SK-N-SH (cell line): ENCODE measurements around the gene PLEKHA6. TPM values are rescaled to one million over a fixed set of nuclear protein-coding genes. Genes with fewer than 3 reads are reported as not detected.

Experiments
- CTCF ChIA-PET: fragments of 300-600, 350-600 bp; formaldehyde crosslinking; extraction: SDS; loops from one replicate; lab custom pipeline; 2021; lab: Yijun Ruan, JAX
- POLR2A ChIA-PET: fragments of 350-600 bp; sonication (Branson Sonifier 250); formaldehyde crosslinking; extraction: SDS; loops from one replicate; lab custom pipeline; 2020; ENCODE audit warnings: antibody characterized with exemption, inconsistent platforms; lab: Yijun Ruan, JAX
- DNase-seq: peaks from one replicate; pipeline ENCODE4 v3.0.0; 2012
- H2AFZ ChIP-seq: fragments of 200-600 bp; sonication (generic); 2 replicates; pipeline ENCODE4 v1.8.1; 2016; ENCODE audit warnings: antibody characterized with exemption, mild to moderate bottlenecking, low read depth
- H3F3A ChIP-seq: fragments of 200-600 bp; sonication (generic); replicated peaks from 2 replicates; pipeline ENCODE3; 2016; ENCODE audit warnings: antibody characterized with exemption, mild to moderate bottlenecking; ENCODE audit not compliant: insufficient read depth
- H3K27ac ChIP-seq, 2 experiments: fragments of 200-500 bp in 1 of 2; fragments of 200-600 bp in 1 of 2; sonication (Bioruptor generic) in 1 of 2; sonication (generic), shearing (Covaris generic) in 1 of 2; 2 replicates each; pipeline versions ENCODE4 v1.5.1 to v1.6.1; 2014 to 2016; ENCODE audit warnings: low read depth in 2 of 2, inconsistent platforms in 1 of 2, low read length in 1 of 2, mild to moderate bottlenecking in 1 of 2, mixed read lengths in 1 of 2
- H3K27me3 ChIP-seq: fragments of 200-600 bp; sonication (generic), shearing (Covaris generic); 2 replicates; pipeline ENCODE4 v1.6.1; 2016; ENCODE audit warnings: mixed run types; ENCODE audit not compliant: insufficient read depth
- H3K36me3 ChIP-seq, 2 experiments: fragments of 200-500 bp in 1 of 2; fragments of 200-600 bp in 1 of 2; sonication (Bioruptor generic) in 1 of 2; sonication (generic) in 1 of 2; replicated peaks in 1 of 2; 2 replicates each; pipeline versions ENCODE3 to v1.5.1; 2014 to 2016; ENCODE audit warnings: low read length in 1 of 2, mild to moderate bottlenecking in 1 of 2; ENCODE audit not compliant: insufficient read depth in 2 of 2, control insufficient read depth in 1 of 2
- H3K4me1 ChIP-seq, 2 experiments: fragments of 200-500 bp in 1 of 2; fragments of 200-600 bp in 1 of 2; sonication (Bioruptor generic) in 1 of 2; sonication (generic), shearing (Covaris generic) in 1 of 2; 2 replicates each; pipeline versions ENCODE4 v1.5.1 to v1.6.1; 2014 to 2016; ENCODE audit warnings: low read depth in 1 of 2, low read length in 1 of 2, mixed run types in 1 of 2; ENCODE audit not compliant: insufficient read depth in 2 of 2, control insufficient read depth in 1 of 2
- H3K4me2 ChIP-seq: fragments of 200-600 bp; sonication (generic), shearing (Covaris generic); 2 replicates; pipeline ENCODE4 v1.6.1; 2017; ENCODE audit warnings: mixed run types
- H3K4me3 ChIP-seq, 2 experiments: fragments of 200-500 bp in 1 of 2; fragments of 200-600 bp in 1 of 2; sonication (Bioruptor generic) in 1 of 2; sonication (generic), shearing (Covaris generic) in 1 of 2; 2 replicates each; pipeline versions ENCODE4 v1.5.1 to v1.8.1; 2014 to 2016; ENCODE audit warnings: low read depth in 2 of 2, inconsistent platforms in 1 of 2, low read length in 1 of 2, mild to moderate bottlenecking in 1 of 2, mixed read lengths in 1 of 2, moderate library complexity in 1 of 2
- H3K79me2 ChIP-seq: fragments of 200-600 bp; sonication (generic); 2 replicates; pipeline ENCODE4 v1.8.1; 2017; ENCODE audit warnings: mild to moderate bottlenecking; ENCODE audit not compliant: insufficient read depth
- H3K9ac ChIP-seq: fragments of 200-600 bp; sonication (generic); 2 replicates; pipeline ENCODE4 v1.6.1; 2017; ENCODE audit warnings: mixed run types
- H3K9me2 ChIP-seq: fragments of 200-600 bp; sonication (generic); 2 replicates; pipeline ENCODE4 v1.6.1; 2017; ENCODE audit warnings: mixed run types
- H3K9me3 ChIP-seq: fragments of 200-600 bp; sonication (generic); 2 replicates; pipeline ENCODE4 v1.6.1; 2017; ENCODE audit warnings: mixed run types, mild to moderate bottlenecking, moderate library complexity
- H4K20me1 ChIP-seq: fragments of 200-600 bp; sonication (generic); 2 replicates; pipeline ENCODE4 v1.6.1; 2017; ENCODE audit warnings: mild to moderate bottlenecking, mixed run types; ENCODE audit not compliant: insufficient read depth
- EP300 ChIP-seq, 2 experiments: IDR thresholded peaks; 2 replicates each; pipeline versions ENCODE4 v1.4.0 to v1.6.1; 2012; ENCODE audit warnings: borderline replicate concordance in 1 of 2, low read depth in 1 of 2, low read length in 1 of 2
- EZH2phosphoT487 ChIP-seq: fragments of 200-600 bp; sonication (generic); IDR thresholded peaks from 2 replicates; pipeline ENCODE4 v1.6.1; 2017; ENCODE audit warnings: low read depth, mixed run types, mild to moderate bottlenecking, antibody characterized with exemption, moderate library complexity, borderline replicate concordance
- FOXJ3 ChIP-seq: sonication (generic); formaldehyde crosslinking; IDR thresholded peaks from 2 replicates; pipeline ENCODE4 v1.5.1; 2020; ENCODE audit warnings: mild to moderate bottlenecking, missing genetic modification reagents
- GABPA ChIP-seq: IDR thresholded peaks from 2 replicates; pipeline ENCODE4 v1.4.0; 2012; ENCODE audit warnings: low read depth, mild to moderate bottlenecking
- MXI1 ChIP-seq: IDR thresholded peaks from 2 replicates; pipeline ENCODE4 v1.6.1; 2012; ENCODE audit warnings: mild to moderate bottlenecking, low read depth, low read length, improper control_type of control experiment
- NFIC ChIP-seq: IDR thresholded peaks from 2 replicates; pipeline ENCODE4 v1.4.0; 2012; ENCODE audit warnings: borderline replicate concordance
- NRF1 ChIP-seq: IDR thresholded peaks from 2 replicates; pipeline ENCODE4 v1.6.1; 2012; ENCODE audit warnings: low read depth, mild to moderate bottlenecking, low read length
- POLR2AphosphoS5 ChIP-seq: IDR thresholded peaks from 2 replicates; pipeline ENCODE4 v1.6.1; 2012; ENCODE audit warnings: low read depth, low read length
- RAD21 ChIP-seq: IDR thresholded peaks from 2 replicates; pipeline ENCODE4 v1.6.1; 2012; ENCODE audit warnings: mild to moderate bottlenecking, low read length
- RCOR1 ChIP-seq: fragments of 150-350 bp; IDR thresholded peaks from 2 replicates; pipeline ENCODE4 v1.6.1; 2017; ENCODE audit warnings: antibody characterized with exemption, low read length
- RXRA ChIP-seq: IDR thresholded peaks from 2 replicates; pipeline ENCODE4 v1.4.0; 2012; ENCODE audit warnings: low read depth, mild to moderate bottlenecking, borderline replicate concordance
- SIN3A ChIP-seq: IDR thresholded peaks from 2 replicates; pipeline ENCODE4 v1.6.1; 2012; ENCODE audit warnings: low read depth, mild to moderate bottlenecking, low read length, moderate library complexity, borderline replicate concordance
- SMC3 ChIP-seq: IDR thresholded peaks from 2 replicates; pipeline ENCODE4 v1.6.1; 2012; ENCODE audit warnings: low read depth, low read length, improper control_type of control experiment
- TAF1 ChIP-seq: IDR thresholded peaks from 2 replicates; pipeline ENCODE4 v1.6.1; 2012; ENCODE audit warnings: low read depth, mild to moderate bottlenecking, low read length, moderate library complexity, borderline replicate concordance
- TCF12 ChIP-seq: IDR thresholded peaks from 2 replicates; pipeline ENCODE4 v1.4.0; 2012
- TEAD4 ChIP-seq: IDR thresholded peaks from 2 replicates; pipeline ENCODE4 v1.4.0; 2012; ENCODE audit warnings: mild to moderate bottlenecking, borderline replicate concordance; ENCODE audit not compliant: insufficient read depth
- YY1 ChIP-seq: IDR thresholded peaks from 2 replicates; pipeline ENCODE4 v1.4.0; 2012; ENCODE audit warnings: low read depth, mild to moderate bottlenecking
- whole genome bisulfite sequencing: methylation state at CpG from one replicate; pipeline ENCODE4 v1.1.6; 2017; ENCODE audit warnings: low lambda C conversion rate; 5-methylcytosine and 5-hydroxymethylcytosine counted together
- polyA plus RNA-seq, 3 experiments: library from polyadenylated mRNA; depleted of rRNA; stranded (reverse); fragments of >200 nt; gene quantifications; 2 replicates each; pipeline ENCODE4 v1.2.3, GENCODE V29; 2012
- TF ChIP-seq, protein P1 (sequence below): IDR thresholded peaks from 2 replicates; pipeline ENCODE4 v1.4.0; 2012; ENCODE audit warnings: low read depth, borderline replicate concordance
- TF ChIP-seq, protein P2 (sequence below): fragments of 200-600 bp; sonication (generic); IDR thresholded peaks from 2 replicates; pipeline ENCODE4 v1.6.1; 2017; ENCODE audit warnings: antibody characterized with exemption, mild to moderate bottlenecking, moderate library complexity
- TF ChIP-seq, protein P3 (sequence below): fragments of 150-350 bp; IDR thresholded peaks from 2 replicates; pipeline ENCODE4 v1.6.1; 2017; ENCODE audit warnings: antibody characterized with exemption, low read length, low read depth, borderline replicate concordance
- TF ChIP-seq, protein P4 (sequence below): IDR thresholded peaks from 2 replicates; pipeline ENCODE4; 2012

PLEKHA6 gene, protein sequence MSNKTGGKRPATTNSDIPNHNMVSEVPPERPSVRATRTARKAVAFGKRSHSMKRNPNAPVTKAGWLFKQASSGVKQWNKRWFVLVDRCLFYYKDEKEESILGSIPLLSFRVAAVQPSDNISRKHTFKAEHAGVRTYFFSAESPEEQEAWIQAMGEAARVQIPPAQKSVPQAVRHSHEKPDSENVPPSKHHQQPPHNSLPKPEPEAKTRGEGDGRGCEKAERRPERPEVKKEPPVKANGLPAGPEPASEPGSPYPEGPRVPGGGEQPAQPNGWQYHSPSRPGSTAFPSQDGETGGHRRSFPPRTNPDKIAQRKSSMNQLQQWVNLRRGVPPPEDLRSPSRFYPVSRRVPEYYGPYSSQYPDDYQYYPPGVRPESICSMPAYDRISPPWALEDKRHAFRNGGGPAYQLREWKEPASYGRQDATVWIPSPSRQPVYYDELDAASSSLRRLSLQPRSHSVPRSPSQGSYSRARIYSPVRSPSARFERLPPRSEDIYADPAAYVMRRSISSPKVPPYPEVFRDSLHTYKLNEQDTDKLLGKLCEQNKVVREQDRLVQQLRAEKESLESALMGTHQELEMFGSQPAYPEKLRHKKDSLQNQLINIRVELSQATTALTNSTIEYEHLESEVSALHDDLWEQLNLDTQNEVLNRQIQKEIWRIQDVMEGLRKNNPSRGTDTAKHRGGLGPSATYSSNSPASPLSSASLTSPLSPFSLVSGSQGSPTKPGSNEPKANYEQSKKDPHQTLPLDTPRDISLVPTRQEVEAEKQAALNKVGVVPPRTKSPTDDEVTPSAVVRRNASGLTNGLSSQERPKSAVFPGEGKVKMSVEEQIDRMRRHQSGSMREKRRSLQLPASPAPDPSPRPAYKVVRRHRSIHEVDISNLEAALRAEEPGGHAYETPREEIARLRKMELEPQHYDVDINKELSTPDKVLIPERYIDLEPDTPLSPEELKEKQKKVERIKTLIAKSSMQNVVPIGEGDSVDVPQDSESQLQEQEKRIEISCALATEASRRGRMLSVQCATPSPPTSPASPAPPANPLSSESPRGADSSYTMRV
- 1.2 and 3.1 TPM in 2 replicates for polyA plus RNA-seq (2012; rRNA removed)
- polyA plus RNA-seq (2012; cell fraction: cytosol; rRNA removed): 1.5 and 3.4 TPM in 2 replicates
- 6.3 and 7.7 TPM in 2 replicates for polyA plus RNA-seq (2012; cell fraction: nucleus; rRNA removed)

DNA sequence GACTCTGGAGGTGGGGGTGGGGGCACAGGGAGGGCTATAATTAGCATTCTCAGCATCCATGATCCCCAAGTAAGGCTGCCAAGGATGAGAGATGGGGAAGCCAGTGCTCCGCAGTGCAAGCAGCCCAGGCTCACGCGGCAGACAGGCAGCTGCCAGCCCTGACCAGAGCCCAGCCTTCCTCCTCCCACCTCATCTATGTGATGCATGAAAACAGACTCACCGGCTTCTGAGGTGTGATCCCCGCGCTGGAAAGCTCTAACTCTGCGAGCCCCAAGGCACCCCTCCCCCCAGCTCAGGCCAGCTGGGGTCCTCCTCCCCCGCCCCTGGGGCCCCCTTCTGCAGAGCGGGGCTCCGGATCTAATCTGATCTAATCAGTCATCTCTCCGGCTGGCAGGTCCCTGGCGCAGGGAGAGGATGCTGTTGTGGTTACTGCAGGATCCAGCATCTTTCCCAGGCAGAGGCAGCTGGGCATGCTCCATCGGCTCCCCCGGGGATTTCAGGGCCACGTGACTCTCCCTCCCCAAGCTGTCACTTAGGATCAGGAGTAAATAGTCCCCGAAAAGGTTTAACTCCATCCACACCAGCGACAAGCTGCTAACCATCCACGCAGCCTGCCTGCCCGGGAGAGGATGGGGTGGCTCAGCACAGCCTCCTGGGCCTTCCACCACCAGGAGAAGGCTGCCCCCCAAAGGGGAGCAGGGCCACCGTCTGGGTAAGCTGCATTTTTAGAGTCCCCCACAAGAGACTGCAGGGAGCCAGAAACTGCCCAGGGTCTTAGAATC is at the start of gene PLEKHA6:
Gene PLEKHA6 (minus strand): TSS at position 456 of the 782 bp plus-strand sequence. CDS start 86,202 bp downstream, outside the sequence.
- POLR2A ChIA-PET: interaction anchor here (0.7 to 4.2 kb wide), 15 partner anchors 10 to 158 kb away, joined by 3 to 70 read pairs (median 7); no protein-coding TSS in a partner anchor
- TF ChIP-seq NRF1: peak; percentile 60; the same call in 1 of the 2 replicates
- TF ChIP-seq POLR2AphosphoS5: no peak
- TF ChIP-seq SMC3: peak; percentile 60; the same call in 1 of the 2 replicates
- TF ChIP-seq TAF1: no peak
- TF ChIP-seq TCF12: peak; percentile 32; the same call in 1 of the 2 replicates
- no peak for TF ChIP-seq YY1
- TF ChIP-seq SIN3A: 0 out of 2 replicates have a peak, but pooled peaks have one; percentile 56
- peak; percentile 80 for TF ChIP-seq RAD21
- TF ChIP-seq, protein P1, sequence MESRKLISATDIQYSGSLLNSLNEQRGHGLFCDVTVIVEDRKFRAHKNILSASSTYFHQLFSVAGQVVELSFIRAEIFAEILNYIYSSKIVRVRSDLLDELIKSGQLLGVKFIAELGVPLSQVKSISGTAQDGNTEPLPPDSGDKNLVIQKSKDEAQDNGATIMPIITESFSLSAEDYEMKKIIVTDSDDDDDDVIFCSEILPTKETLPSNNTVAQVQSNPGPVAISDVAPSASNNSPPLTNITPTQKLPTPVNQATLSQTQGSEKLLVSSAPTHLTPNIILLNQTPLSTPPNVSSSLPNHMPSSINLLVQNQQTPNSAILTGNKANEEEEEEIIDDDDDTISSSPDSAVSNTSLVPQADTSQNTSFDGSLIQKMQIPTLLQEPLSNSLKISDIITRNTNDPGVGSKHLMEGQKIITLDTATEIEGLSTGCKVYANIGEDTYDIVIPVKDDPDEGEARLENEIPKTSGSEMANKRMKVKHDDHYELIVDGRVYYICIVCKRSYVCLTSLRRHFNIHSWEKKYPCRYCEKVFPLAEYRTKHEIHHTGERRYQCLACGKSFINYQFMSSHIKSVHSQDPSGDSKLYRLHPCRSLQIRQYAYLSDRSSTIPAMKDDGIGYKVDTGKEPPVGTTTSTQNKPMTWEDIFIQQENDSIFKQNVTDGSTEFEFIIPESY: no peak
- TF ChIP-seq MXI1: peak; percentile 98
- TF ChIP-seq, protein P2, sequence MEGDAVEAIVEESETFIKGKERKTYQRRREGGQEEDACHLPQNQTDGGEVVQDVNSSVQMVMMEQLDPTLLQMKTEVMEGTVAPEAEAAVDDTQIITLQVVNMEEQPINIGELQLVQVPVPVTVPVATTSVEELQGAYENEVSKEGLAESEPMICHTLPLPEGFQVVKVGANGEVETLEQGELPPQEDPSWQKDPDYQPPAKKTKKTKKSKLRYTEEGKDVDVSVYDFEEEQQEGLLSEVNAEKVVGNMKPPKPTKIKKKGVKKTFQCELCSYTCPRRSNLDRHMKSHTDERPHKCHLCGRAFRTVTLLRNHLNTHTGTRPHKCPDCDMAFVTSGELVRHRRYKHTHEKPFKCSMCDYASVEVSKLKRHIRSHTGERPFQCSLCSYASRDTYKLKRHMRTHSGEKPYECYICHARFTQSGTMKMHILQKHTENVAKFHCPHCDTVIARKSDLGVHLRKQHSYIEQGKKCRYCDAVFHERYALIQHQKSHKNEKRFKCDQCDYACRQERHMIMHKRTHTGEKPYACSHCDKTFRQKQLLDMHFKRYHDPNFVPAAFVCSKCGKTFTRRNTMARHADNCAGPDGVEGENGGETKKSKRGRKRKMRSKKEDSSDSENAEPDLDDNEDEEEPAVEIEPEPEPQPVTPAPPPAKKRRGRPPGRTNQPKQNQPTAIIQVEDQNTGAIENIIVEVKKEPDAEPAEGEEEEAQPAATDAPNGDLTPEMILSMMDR: peak; percentile 26
- TF ChIP-seq FOXJ3 (CRISPR knock-in tag): peak; percentile 92
- TF ChIP-seq EP300 (IDR thresholded peaks at IDR 0.05; ENCODE audit: borderline replicate concordance in 1 of 2, low read depth in 1 of 2, low read length in 1 of 2): peak in 1 of 2 experiments; percentile 89; a peak in 2 of 4 replicates
- TF ChIP-seq, protein P3, sequence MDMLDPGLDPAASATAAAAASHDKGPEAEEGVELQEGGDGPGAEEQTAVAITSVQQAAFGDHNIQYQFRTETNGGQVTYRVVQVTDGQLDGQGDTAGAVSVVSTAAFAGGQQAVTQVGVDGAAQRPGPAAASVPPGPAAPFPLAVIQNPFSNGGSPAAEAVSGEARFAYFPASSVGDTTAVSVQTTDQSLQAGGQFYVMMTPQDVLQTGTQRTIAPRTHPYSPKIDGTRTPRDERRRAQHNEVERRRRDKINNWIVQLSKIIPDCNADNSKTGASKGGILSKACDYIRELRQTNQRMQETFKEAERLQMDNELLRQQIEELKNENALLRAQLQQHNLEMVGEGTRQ: peak; percentile 73; the same call in 1 of the 2 replicates
- no peak for TF ChIP-seq EZH2phosphoT487
- TF ChIP-seq, protein P4, sequence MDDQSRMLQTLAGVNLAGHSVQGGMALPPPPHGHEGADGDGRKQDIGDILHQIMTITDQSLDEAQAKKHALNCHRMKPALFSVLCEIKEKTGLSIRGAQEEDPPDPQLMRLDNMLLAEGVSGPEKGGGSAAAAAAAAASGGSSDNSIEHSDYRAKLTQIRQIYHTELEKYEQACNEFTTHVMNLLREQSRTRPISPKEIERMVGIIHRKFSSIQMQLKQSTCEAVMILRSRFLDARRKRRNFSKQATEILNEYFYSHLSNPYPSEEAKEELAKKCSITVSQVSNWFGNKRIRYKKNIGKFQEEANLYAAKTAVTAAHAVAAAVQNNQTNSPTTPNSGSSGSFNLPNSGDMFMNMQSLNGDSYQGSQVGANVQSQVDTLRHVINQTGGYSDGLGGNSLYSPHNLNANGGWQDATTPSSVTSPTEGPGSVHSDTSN: peak; percentile 63; the same call in 1 of the 2 replicates
- no peak for TF ChIP-seq NFIC
- no peak for TF ChIP-seq RXRA
- no peak for TF ChIP-seq TEAD4
- no peak for TF ChIP-seq GABPA
- peak; percentile 85 for TF ChIP-seq RCOR1

More for the DNA sequence above, at the start of gene PLEKHA6:
- Histone ChIP-seq H3K79me2 (no peaks in the 10 kb centered on the region), H3F3A (no peaks in the 10 kb centered on the region), H3K9me2 (no peaks in the 10 kb centered on the region), H3K4me1 (peaks cover 4 to 44% of the 10 kb centered on the region in 2 experiments; a peak in 1 of 4 replicates), H4K20me1 (no peaks in the 10 kb centered on the region), H2AFZ (no peak within 1 kb of the TSS), H3K9me3 (no peaks in the 10 kb centered on the region), H3K9ac (no peak within 1 kb of the TSS), H3K36me3 (no peaks in the 10 kb centered on the region), H3K27me3 (no peaks in the 10 kb centered on the region), H3K4me3 (peak within 1 kb of the TSS; percentile 9 to 21; a peak in 3 of 4 replicates), H3K27ac (peak within 1 kb of the TSS in 1 of 2 experiments; percentile 90; a peak in 2 of 4 replicates), H3K4me2 (peak within 1 kb of the TSS; percentile 69; the same call in 1 of the 2 replicates)
- CTCF ChIA-PET: interaction anchor here (0.7 to 8.4 kb wide), 30 partner anchors 11 to 230 kb away, joined by 3 to 338 read pairs (median 6); partner anchors contain the start of genes ETNK2, GOLT1A and REN
- WGBS: 24% methylated on average over 13 of the region's 20 CpGs
- peak; percentile 82 for DNase-seq
